Mesodermal cell (in vitro differentiated cells): ENCODE measurements around the gene MYCBPAP.

ENCODE experiments used
- H3K27ac ChIP-seq: 2 replicates; pipeline ENCODE4 v1.7.0; 2013; ENCODE audit warnings: mild to moderate bottlenecking, low read depth, low read length, moderate library complexity; ENCODE audit not compliant: severe bottlenecking
- H3K36me3 ChIP-seq: 2 replicates; pipeline ENCODE4 v1.7.1; 2013; ENCODE audit warnings: mild to moderate bottlenecking, low read length, moderate library complexity; ENCODE audit not compliant: control insufficient read depth, insufficient read depth
- H3K4me1 ChIP-seq: one replicate; pipeline ENCODE4 v1.7.1; 2013; ENCODE audit warnings: mild to moderate bottlenecking, low read length; ENCODE audit not compliant: insufficient read depth, control insufficient read depth, poor library complexity, severe bottlenecking
- H3K4me3 ChIP-seq: 2 replicates; pipeline ENCODE4 v1.7.0; 2013; ENCODE audit warnings: low read length, control low read depth, mild to moderate bottlenecking; ENCODE audit not compliant: insufficient read depth, poor library complexity, severe bottlenecking; ENCODE audit errors: extremely low read depth
- H3K9me3 ChIP-seq: 2 replicates; pipeline ENCODE4 v1.7.1; 2013; ENCODE audit warnings: mild to moderate bottlenecking, low read length, moderate library complexity; ENCODE audit not compliant: control insufficient read depth
- WGBS, 2 experiments: methylation state at CpG; one replicate each; pipeline ENCODE4 v1.1.5; 2013; ENCODE audit warnings: missing lambda C conversion rate in 2 of 2; ENCODE audit not compliant: insufficient coverage in 2 of 2; 5-methylcytosine and 5-hydroxymethylcytosine counted together

The MYCBPAP gene

DNA sequence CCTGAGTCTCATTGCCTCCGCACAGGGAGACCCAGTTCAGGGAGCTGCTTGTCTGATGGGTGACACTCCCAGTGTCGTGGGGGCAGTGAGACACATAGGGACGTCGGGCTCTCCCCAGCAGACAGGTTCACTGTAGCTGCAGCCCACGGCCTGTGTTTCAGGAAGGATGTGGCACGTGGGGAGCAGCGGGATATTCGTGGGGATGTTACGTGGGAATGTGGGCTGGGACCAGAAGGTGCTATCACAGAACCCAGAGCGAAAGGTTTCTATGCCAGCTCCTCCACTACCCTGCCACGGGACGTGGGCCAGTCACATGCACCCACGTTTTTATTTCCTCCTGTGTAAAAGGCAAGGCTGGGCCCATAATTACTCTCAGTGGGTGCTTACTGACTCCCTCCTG is 68.6 kb downstream of the MYCBPAP start:
- Histone ChIP-seq H3K27ac (no peak overlapping the region), H3K9me3 (peaks cover 2% of the 10 kb centered on the region), H3K4me3 (no peak overlapping the region), H3K36me3 (no peaks in the 10 kb centered on the region), H3K4me1 (no peaks in the 10 kb centered on the region)
- 89 to 91% methylated on average over 13 of the region's 13 CpGs for WGBS, 2 experiments

GRCh38 chr17:50577451-50577954 is 69.3 kb downstream of the MYCBPAP start:
- Histone ChIP-seq H3K36me3 (no peaks in the 10 kb centered on the region), H3K4me1 (no peaks in the 10 kb centered on the region), H3K9me3 (peaks cover 4% of the 10 kb centered on the region), H3K4me3 (no peak overlapping the region), H3K27ac (no peak overlapping the region)
- WGBS, 2 experiments: 90 to 93% methylated on average over 12 to 13 of the region's 13 CpGs

DNA sequence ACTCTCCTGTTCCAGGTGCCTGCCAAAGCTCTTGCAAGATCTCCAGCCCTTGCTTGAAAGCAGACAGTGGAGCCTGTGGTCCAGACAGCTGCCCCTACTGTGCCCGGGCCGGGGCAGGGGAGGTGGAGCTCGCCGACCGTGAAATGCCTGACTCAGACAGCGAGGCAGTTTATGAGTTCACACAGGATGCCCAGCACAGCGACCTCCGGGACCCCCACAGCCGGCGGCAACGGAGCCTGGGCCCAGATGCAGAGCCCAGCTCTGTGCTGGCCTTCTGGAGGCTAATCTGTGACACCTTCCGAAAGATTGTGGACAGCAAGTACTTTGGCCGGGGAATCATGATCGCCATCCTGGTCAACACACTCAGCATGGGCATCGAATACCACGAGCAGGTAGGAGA is 69.9 kb downstream of the MYCBPAP start:
- no peaks in the 10 kb centered on the region for H3K4me1 ChIP-seq
- H3K36me3 ChIP-seq: no peaks in the 10 kb centered on the region
- WGBS, 2 experiments: 87 to 89% methylated on average over 16 of the region's 16 CpGs
- no peak overlapping the region for H3K4me3 ChIP-seq
- H3K9me3 ChIP-seq: peaks cover 4% of the 10 kb centered on the region
- H3K27ac ChIP-seq: no peak overlapping the region

DNA sequence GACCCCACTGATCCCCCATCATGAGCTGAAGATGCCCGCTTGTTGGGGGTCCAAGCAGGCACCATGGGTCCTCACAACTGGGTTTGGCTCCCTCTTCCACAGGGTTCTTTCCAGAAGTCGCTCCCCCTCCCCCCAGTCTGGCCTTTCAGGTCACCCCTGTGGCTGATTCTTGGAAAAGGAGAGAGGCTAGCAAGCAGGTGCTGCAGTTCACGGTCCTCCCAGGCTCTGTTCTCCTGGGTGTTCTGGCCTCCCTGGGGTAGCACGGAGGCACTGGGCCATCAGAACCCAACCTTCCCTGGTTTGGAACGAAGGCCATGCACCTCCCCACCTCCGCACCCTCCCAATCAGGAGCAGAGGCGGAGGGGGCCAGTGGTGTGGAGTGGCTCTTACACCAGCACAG is 71.2 kb downstream of the MYCBPAP start:
- Histone ChIP-seq H3K36me3 (no peaks in the 10 kb centered on the region), H3K27ac (no peak overlapping the region), H3K9me3 (peaks cover 4% of the 10 kb centered on the region), H3K4me1 (no peaks in the 10 kb centered on the region), H3K4me3 (no peak overlapping the region)
- WGBS, 2 experiments: 76 to 89% methylated on average over 3 to 4 of the region's 7 CpGs

GRCh38 chr17:50580646-50581045 is 72.4 kb downstream of the MYCBPAP start:
- Histone ChIP-seq H3K36me3 (no peaks in the 10 kb centered on the region), H3K4me3 (no peak overlapping the region), H3K4me1 (no peaks in the 10 kb centered on the region), H3K27ac (no peak overlapping the region), H3K9me3 (peaks cover 4% of the 10 kb centered on the region)
- WGBS, 2 experiments: 87 to 90% methylated on average over 4 to 9 of the region's 9 CpGs
